ENCODE measurements around the gene TSPY8.
"Not testable (repeated sequence)": the region's sequence is repeated elsewhere in the genome, so short reads cannot be mapped to it uniquely, and the experiment has no call there.

The TSPY8 gene

GRCh38 chrY:9357497-9357896 is at the start of gene TSPY8:
TSPY8 (plus strand) TSS chrY:9357797; CDS start chrY:9357843, 46 bp downstream.
- not testable (repeated sequence) for H3K79me2 ChIP-seq (ENCODE audit: low read length); H3K4me1 ChIP-seq (ENCODE audit: low read length); H3K27ac ChIP-seq (ENCODE audit: low read length); H3F3A ChIP-seq (ENCODE audit: insufficient read depth, low read length); H3K9me2 ChIP-seq (replicated peaks; ENCODE audit: insufficient read depth, low read length); H3K9ac ChIP-seq (ENCODE audit: low read length); DNase-seq; H3K36me3 ChIP-seq (replicated peaks; ENCODE audit: insufficient read depth, low read length); H3K4me3 ChIP-seq (ENCODE audit: low read length); H3K4me2 ChIP-seq (ENCODE audit: low read depth, low read length); H2AFZ ChIP-seq (ENCODE audit: low read length); H3K9me3 ChIP-seq (replicated peaks; ENCODE audit: insufficient read depth, low read length); H4K20me1 ChIP-seq (ENCODE audit: insufficient read depth, low read length); H3K27me3 ChIP-seq (replicated peaks; ENCODE audit: insufficient read depth, low read length)

DNA sequence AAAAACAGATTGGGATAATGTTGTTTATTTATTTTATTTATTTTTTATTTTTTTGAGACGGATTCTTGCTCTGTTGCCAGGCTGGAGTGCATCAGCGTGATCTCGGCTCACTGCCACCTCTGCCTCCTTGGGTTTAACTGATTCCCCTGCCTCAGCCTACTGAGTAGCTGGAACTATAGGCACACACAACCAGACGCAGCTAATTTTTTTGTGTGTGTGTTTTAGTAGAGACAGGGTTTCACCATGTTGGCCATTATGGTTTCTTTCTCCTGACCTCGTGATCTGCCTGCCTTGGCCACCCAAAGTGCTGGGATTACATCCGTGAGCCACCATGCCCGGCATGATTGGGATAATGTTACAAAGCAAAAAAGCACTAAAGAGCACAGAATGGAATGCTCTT is 36.6 kb upstream of the TSPY8 start:
- Histone ChIP-seq H2AFZ (ENCODE audit: low read length) (no peak overlapping the region), H4K20me1 (ENCODE audit: insufficient read depth, low read length) (no peaks in the 10 kb centered on the region), H3K79me2 (ENCODE audit: low read length) (no peaks in the 10 kb centered on the region), H3F3A (ENCODE audit: insufficient read depth, low read length) (no peaks in the 10 kb centered on the region), H3K36me3 (replicated peaks; ENCODE audit: insufficient read depth, low read length) (no peaks in the 10 kb centered on the region), H3K9ac (ENCODE audit: low read length) (no peak overlapping the region), H3K4me1 (ENCODE audit: low read length) (no peaks in the 10 kb centered on the region), H3K27ac (ENCODE audit: low read length) (no peak overlapping the region), H3K9me3 (replicated peaks; ENCODE audit: insufficient read depth, low read length) (no peaks in the 10 kb centered on the region), H3K4me2 (ENCODE audit: low read depth, low read length) (no peak overlapping the region), H3K27me3 (replicated peaks; ENCODE audit: insufficient read depth, low read length) (no peaks in the 10 kb centered on the region), H3K4me3 (ENCODE audit: low read length) (no peak overlapping the region), H3K9me2 (replicated peaks; ENCODE audit: insufficient read depth, low read length) (no peaks in the 10 kb centered on the region)
- TF ChIP-seq CTCF (IDR thresholded peaks at IDR 0.05; ENCODE audit: low read length) (no peak), EZH2 (optimal IDR thresholded peaks at IDR 0.05; ENCODE audit: low read depth, low read length) (no peak), EZH2phosphoT487 (IDR thresholded peaks at IDR 0.05; ENCODE audit: low read length) (no peak)
- no peak for DNase-seq

- H3K79me2 ChIP-seq (ENCODE audit: low read length); H3K4me1 ChIP-seq (ENCODE audit: low read length); H4K20me1 ChIP-seq (ENCODE audit: insufficient read depth, low read length); H3K9ac ChIP-seq (ENCODE audit: low read length); H2AFZ ChIP-seq (ENCODE audit: low read length); H3F3A ChIP-seq (ENCODE audit: insufficient read depth, low read length); H3K4me2 ChIP-seq (ENCODE audit: low read depth, low read length); H3K27me3 ChIP-seq (replicated peaks; ENCODE audit: insufficient read depth, low read length); H3K9me3 ChIP-seq (replicated peaks; ENCODE audit: insufficient read depth, low read length); H3K4me3 ChIP-seq (ENCODE audit: low read length); DNase-seq; H3K27ac ChIP-seq (ENCODE audit: low read length); H3K9me2 ChIP-seq (replicated peaks; ENCODE audit: insufficient read depth, low read length); H3K36me3 ChIP-seq (replicated peaks; ENCODE audit: insufficient read depth, low read length): not testable (repeated sequence)
Measured at GRCh38 chrY:9337164-9337563, 20.4 kb upstream of the TSPY8 start, which contains the start of gene TSPY4. TSPY4 (plus strand) TSS chrY:9337464; CDS start chrY:9337510, 46 bp downstream.

GRCh38 chrY:9396527-9396926 is 38.9 kb downstream of the TSPY8 start:
- not testable (repeated sequence) for H4K20me1 ChIP-seq (ENCODE audit: insufficient read depth, low read length); H3K9me2 ChIP-seq (replicated peaks; ENCODE audit: insufficient read depth, low read length); H3K4me3 ChIP-seq (ENCODE audit: low read length); H3K27me3 ChIP-seq (replicated peaks; ENCODE audit: insufficient read depth, low read length); H2AFZ ChIP-seq (ENCODE audit: low read length); H3K36me3 ChIP-seq (replicated peaks; ENCODE audit: insufficient read depth, low read length); DNase-seq; H3F3A ChIP-seq (ENCODE audit: insufficient read depth, low read length); H3K27ac ChIP-seq (ENCODE audit: low read length); H3K79me2 ChIP-seq (ENCODE audit: low read length); H3K9me3 ChIP-seq (replicated peaks; ENCODE audit: insufficient read depth, low read length); H3K9ac ChIP-seq (ENCODE audit: low read length); H3K4me1 ChIP-seq (ENCODE audit: low read length); H3K4me2 ChIP-seq (ENCODE audit: low read depth, low read length)

DNA sequence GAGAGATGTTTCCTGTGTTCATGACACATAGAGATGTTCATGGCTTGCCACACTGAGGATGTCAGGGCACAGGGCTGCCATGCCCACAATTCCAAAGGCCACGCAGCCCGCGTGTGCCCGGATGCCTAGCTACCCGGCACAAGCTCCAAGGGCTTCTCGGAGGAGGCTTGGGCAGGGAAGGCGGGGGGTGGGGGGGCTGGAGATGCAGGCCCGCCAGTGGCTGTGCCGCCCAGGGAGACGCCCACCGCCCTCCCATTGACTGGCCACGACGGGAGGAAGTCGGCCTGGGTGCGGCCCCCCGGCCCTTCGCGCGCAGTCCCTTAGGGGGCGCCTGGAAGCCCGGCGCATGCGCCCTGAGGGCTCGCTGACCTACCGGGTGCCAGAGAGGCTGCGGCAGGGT is 40.5 kb downstream of the TSPY8 start, which contains the start of gene TSPY3:
TSPY3 (plus strand) TSS at position 301 of the 400 bp plus-strand sequence; CDS start at position 347, 46 bp downstream.
- H3K4me1 ChIP-seq (ENCODE audit: low read length); H3K9me2 ChIP-seq (replicated peaks; ENCODE audit: insufficient read depth, low read length); H3K27me3 ChIP-seq (replicated peaks; ENCODE audit: insufficient read depth, low read length); H4K20me1 ChIP-seq (ENCODE audit: insufficient read depth, low read length); H3F3A ChIP-seq (ENCODE audit: insufficient read depth, low read length); H3K4me3 ChIP-seq (ENCODE audit: low read length); DNase-seq; H3K36me3 ChIP-seq (replicated peaks; ENCODE audit: insufficient read depth, low read length); H3K4me2 ChIP-seq (ENCODE audit: low read depth, low read length); H3K27ac ChIP-seq (ENCODE audit: low read length); H3K79me2 ChIP-seq (ENCODE audit: low read length); H2AFZ ChIP-seq (ENCODE audit: low read length); H3K9me3 ChIP-seq (replicated peaks; ENCODE audit: insufficient read depth, low read length); H3K9ac ChIP-seq (ENCODE audit: low read length): not testable (repeated sequence)

Measured in MM.1S (cell line).